Measurements from ENCODE around the gene FTO. TPM values are rescaled to one million over a fixed set of nuclear protein-coding genes. Genes with fewer than 3 reads are reported as not detected.

The FTO gene
- total and polyA plus RNA-seq, 12 donors, result 17.8 to 310 (median 156) TPM

DNA sequence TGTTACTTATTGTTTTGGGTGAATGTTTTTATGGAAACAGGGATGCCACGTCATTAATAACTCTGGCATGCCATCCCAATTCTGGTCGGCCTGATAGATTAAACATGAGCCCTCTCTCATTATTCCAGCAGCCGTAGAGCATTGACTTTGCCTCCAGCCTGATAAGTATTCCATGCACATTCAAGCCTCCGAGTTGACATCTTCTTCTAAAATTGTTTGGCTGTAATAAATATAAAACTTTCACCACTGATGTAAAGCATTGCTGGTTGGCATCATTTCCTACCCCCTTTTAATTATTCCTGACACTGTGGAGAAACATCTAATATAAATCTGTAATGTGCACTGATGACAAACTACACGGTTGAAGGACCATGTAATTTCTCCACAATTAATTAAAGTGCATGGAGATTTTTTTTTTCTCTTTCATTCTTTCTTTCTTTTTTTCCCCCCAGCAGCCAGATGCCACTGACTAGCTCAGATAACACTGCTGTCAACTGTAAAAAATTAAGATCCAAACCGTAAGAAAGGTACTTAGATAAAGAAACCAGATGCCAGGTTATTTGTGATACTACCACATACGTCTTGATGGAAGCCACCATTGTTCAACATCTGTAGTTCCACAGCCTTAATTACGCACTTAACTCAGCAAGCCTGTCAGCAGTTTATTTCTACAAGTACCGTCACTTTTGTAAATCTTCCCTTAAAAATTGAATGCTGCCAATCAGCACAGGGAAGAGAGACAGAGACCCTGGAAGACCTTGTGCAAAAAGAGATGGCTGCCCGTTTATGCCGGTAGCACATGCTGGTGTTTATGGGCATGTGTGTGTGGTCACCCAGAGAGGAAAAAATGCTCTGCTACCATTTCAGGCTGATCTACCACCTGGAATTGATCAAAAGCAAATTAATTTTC, 344.9 kb downstream of the FTO start:
- no peak for DNase-seq
- WGBS, 4 donors, result 83 to 87% (median 86%) methylated on average over 11 of the region's 11 CpGs

DNA sequence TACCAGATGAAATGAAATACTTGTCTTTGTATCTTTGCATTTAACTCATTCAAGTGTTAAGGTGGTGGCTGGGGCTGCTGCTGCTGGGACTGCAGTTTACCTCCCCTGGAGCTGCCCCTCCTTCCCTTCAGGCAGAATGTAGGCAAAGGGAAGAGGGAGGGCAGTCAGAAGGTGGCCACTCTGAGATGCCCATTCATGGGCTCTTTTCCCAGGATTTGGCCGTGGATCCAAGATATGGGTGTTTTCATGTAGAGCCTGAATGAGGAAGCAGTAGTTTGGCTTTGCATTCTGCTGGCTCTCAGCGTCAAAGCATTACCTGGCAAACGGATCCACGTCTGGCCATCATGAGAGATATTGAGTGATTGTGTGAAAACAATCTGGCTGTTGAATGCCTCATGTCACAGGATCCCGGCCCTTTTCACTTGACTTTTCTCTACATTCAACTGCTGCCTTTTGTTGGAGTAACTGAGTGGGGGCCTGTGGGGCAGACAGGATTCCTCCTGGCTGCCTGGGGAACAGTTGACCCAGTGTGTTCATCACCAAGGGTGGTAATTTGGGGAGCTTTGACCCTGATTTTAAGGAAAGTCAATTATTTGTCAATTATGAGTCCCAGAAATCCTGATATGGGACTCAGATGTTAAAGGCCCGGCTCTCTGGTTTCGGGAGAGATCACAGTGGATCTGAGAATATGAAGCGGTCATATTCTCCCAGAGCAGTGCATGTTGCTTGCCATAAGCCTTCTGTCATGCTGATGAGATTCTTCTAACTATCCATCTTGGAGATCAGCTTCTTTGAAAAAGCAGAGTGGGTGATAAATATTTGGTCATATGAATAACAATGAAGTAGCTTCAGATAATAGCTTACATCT, 345.9 kb downstream of the FTO start:
- DNase-seq, result no peak
- Histone ChIP-seq H3K36me3 (replicated peaks in 1 of 2) (no peaks in the 10 kb centered on the region), H3K4me3 (no peak overlapping the region), H3K4me1 (replicated peaks in 1 of 2) (peaks cover 0 to 4% of the 10 kb centered on the region in 2 donors), H3K27me3 (no peaks in the 10 kb centered on the region), H3K9me3 (replicated peaks in 1 of 3) (no peaks in the 10 kb centered on the region), H3K27ac (no peak overlapping the region)
- 84 to 99% (median 89%) methylated on average over 6 to 8 of the region's 8 CpGs for WGBS, 4 donors
- intact Hi-C loops (cut with DNase I), result no loop called here
- no peak for TF ChIP-seq POLR2A (IDR thresholded peaks at IDR 0.05)
- TF ChIP-seq, protein P1, sequence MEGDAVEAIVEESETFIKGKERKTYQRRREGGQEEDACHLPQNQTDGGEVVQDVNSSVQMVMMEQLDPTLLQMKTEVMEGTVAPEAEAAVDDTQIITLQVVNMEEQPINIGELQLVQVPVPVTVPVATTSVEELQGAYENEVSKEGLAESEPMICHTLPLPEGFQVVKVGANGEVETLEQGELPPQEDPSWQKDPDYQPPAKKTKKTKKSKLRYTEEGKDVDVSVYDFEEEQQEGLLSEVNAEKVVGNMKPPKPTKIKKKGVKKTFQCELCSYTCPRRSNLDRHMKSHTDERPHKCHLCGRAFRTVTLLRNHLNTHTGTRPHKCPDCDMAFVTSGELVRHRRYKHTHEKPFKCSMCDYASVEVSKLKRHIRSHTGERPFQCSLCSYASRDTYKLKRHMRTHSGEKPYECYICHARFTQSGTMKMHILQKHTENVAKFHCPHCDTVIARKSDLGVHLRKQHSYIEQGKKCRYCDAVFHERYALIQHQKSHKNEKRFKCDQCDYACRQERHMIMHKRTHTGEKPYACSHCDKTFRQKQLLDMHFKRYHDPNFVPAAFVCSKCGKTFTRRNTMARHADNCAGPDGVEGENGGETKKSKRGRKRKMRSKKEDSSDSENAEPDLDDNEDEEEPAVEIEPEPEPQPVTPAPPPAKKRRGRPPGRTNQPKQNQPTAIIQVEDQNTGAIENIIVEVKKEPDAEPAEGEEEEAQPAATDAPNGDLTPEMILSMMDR (IDR thresholded peaks at IDR 0.05), result no peak

More for the DNA sequence above, 344.9 kb downstream of the FTO start:
- Histone ChIP-seq H3K27me3 (no peaks in the 10 kb centered on the region), H3K9me3 (replicated peaks in 1 of 3) (no peaks in the 10 kb centered on the region), H3K4me1 (replicated peaks in 1 of 2) (no peaks in the 10 kb centered on the region), H3K36me3 (replicated peaks in 1 of 2) (no peaks in the 10 kb centered on the region), H3K4me3 (no peak overlapping the region), H3K27ac (no peak overlapping the region)
- no peak for TF ChIP-seq POLR2A (IDR thresholded peaks at IDR 0.05)
- TF ChIP-seq, protein P1 (IDR thresholded peaks at IDR 0.05), result no peak
- intact Hi-C loops (cut with DNase I), result no loop called here

DNA sequence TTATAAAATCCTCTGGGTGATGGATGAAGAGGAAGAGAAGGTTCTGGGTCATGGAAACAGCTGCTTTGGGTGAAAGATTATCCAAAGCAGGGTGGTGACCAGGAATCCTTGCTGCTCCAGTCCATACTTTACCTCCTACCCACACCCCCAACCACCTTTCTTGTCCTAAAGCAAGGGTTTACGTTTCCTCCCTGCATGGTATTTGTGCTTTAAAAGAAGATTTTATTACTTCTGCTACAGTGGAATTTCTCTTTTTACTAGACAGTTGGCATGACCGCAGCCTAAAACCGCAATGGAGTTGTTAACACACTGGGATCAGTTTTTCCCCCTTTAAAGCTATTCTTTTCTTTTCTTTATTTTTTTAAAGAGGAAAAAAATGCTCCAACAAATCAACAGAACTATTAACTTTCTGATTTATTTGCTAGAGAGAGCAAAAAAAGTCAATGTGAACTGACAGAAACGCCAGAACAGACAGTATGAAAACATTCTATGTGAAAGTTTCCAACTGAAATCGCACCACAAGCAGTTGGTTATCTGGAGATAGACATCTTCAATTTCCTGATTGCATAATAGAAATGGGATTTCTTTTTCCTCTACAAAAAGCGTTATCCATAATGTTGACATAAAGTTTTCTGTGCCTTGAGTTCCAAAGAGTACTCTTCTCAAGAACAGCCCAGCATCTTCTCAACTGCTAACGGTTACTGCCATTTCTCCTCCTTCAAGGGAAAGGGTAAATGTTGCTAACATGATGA, 346.7 kb downstream of the FTO start:
- no peaks in the 10 kb centered on the region for H3K9me3 ChIP-seq (replicated peaks in 1 of 3)
- intact Hi-C loops (cut with DNase I), result no loop called here
- 60 to 73% (median 67%) methylated on average over 7 of the region's 7 CpGs for WGBS, 4 donors

More for the DNA sequence above, 346.7 kb downstream of the FTO start:
- Histone ChIP-seq H3K36me3 (replicated peaks in 1 of 2) (no peaks in the 10 kb centered on the region), H3K4me1 (replicated peaks in 1 of 2) (peaks cover 0 to 12% of the 10 kb centered on the region in 2 donors), H3K27me3 (no peaks in the 10 kb centered on the region), H3K27ac (no peak overlapping the region), H3K4me3 (no peak overlapping the region)
- TF ChIP-seq, protein P1 (IDR thresholded peaks at IDR 0.05), result no peak
- TF ChIP-seq POLR2A (IDR thresholded peaks at IDR 0.05), result no peak
- no peak for DNase-seq

Data from adrenal gland (tissue), 12 donors.